Activated naive CD4-positive, alpha-beta T cell treated with anti-CD3 and anti-CD28 coated beads, Interleukin-2, amount 50 U/mL, for 24 hours (primary cell): ENCODE measurements around the gene RBM22.

ENCODE experiments used
- H3K27ac Mint-ChIP-seq: one replicate; pipeline ENCODE4 v1.8.0; 2021; ENCODE audit warnings: mild to moderate bottlenecking, mixed read lengths
- H3K27me3 Mint-ChIP-seq: one replicate; pipeline ENCODE4 v1.8.0; 2021; ENCODE audit warnings: mixed read lengths
- H3K36me3 Mint-ChIP-seq: one replicate; pipeline ENCODE4 v1.8.0; 2021; ENCODE audit warnings: mixed read lengths
- H3K4me1 Mint-ChIP-seq: one replicate; pipeline ENCODE4 v1.8.0; 2021; ENCODE audit warnings: mixed read lengths
- H3K4me3 Mint-ChIP-seq: one replicate; pipeline ENCODE4 v1.8.0; 2021; ENCODE audit warnings: mild to moderate bottlenecking, mixed read lengths
- H3K9me3 Mint-ChIP-seq: one replicate; pipeline ENCODE4 v1.8.0; 2021; ENCODE audit warnings: mixed read lengths

RBM22 gene

GRCh38 chr5:150649108-150650020 lies 51.5 kb downstream of the RBM22 start:
- no peaks in the 10 kb centered on the region for H3K9me3 Mint-ChIP-seq
- no peak overlapping the region for H3K27ac Mint-ChIP-seq
- H3K4me1 Mint-ChIP-seq: no peaks in the 10 kb centered on the region
- no peak overlapping the region for H3K4me3 Mint-ChIP-seq
- no peaks in the 10 kb centered on the region for H3K27me3 Mint-ChIP-seq
- H3K36me3 Mint-ChIP-seq: no peaks in the 10 kb centered on the region

GRCh38 chr5:150648294-150649107 lies 52.4 kb downstream of the RBM22 start:
- Mint-ChIP-seq H3K4me3 (no peak overlapping the region), H3K27ac (no peak overlapping the region)

GRCh38 chr5:150647275-150648251 lies 53.3 kb downstream of the RBM22 start:
- H3K27ac Mint-ChIP-seq: no peak overlapping the region
- no peaks in the 10 kb centered on the region for H3K27me3 Mint-ChIP-seq

More at GRCh38 chr5:150648294-150649107, 52.4 kb downstream of the RBM22 start:
- Mint-ChIP-seq H3K27me3 (no peaks in the 10 kb centered on the region), H3K4me1 (no peaks in the 10 kb centered on the region), H3K36me3 (no peaks in the 10 kb centered on the region), H3K9me3 (no peaks in the 10 kb centered on the region)

GRCh38 chr5:150645070-150645700 lies 55.7 kb downstream of the RBM22 start:
- H3K36me3 Mint-ChIP-seq: no peaks in the 10 kb centered on the region
- no peaks in the 10 kb centered on the region for H3K27me3 Mint-ChIP-seq
- no peaks in the 10 kb centered on the region for H3K4me1 Mint-ChIP-seq
- no peak overlapping the region for H3K27ac Mint-ChIP-seq
- H3K9me3 Mint-ChIP-seq: no peaks in the 10 kb centered on the region
- no peak overlapping the region for H3K4me3 Mint-ChIP-seq

More at GRCh38 chr5:150647275-150648251, 53.3 kb downstream of the RBM22 start:
- no peaks in the 10 kb centered on the region for H3K9me3 Mint-ChIP-seq
- H3K4me3 Mint-ChIP-seq: no peak overlapping the region
- H3K36me3 Mint-ChIP-seq: no peaks in the 10 kb centered on the region
- no peaks in the 10 kb centered on the region for H3K4me1 Mint-ChIP-seq

GRCh38 chr5:150644514-150644913 lies 56.3 kb downstream of the RBM22 start:
- H3K9me3 Mint-ChIP-seq: no peaks in the 10 kb centered on the region
- H3K27ac Mint-ChIP-seq: no peak overlapping the region
- no peak overlapping the region for H3K4me3 Mint-ChIP-seq
- H3K4me1 Mint-ChIP-seq: no peaks in the 10 kb centered on the region
- no peaks in the 10 kb centered on the region for H3K27me3 Mint-ChIP-seq
- no peaks in the 10 kb centered on the region for H3K36me3 Mint-ChIP-seq

- H3K27me3 Mint-ChIP-seq: no peaks in the 10 kb centered on the region
- no peak overlapping the region for H3K4me3 Mint-ChIP-seq
- no peaks in the 10 kb centered on the region for H3K36me3 Mint-ChIP-seq
- H3K4me1 Mint-ChIP-seq: no peaks in the 10 kb centered on the region
- H3K9me3 Mint-ChIP-seq: no peaks in the 10 kb centered on the region
- no peak overlapping the region for H3K27ac Mint-ChIP-seq
Measured at GRCh38 chr5:150644058-150644457, 56.8 kb downstream of the RBM22 start.

- Mint-ChIP-seq H3K9me3 (no peaks in the 10 kb centered on the region), H3K36me3 (no peaks in the 10 kb centered on the region), H3K4me3 (no peak overlapping the region), H3K27me3 (no peaks in the 10 kb centered on the region), H3K27ac (no peak overlapping the region), H3K4me1 (no peaks in the 10 kb centered on the region)
Measured at GRCh38 chr5:150642991-150643710, 57.7 kb downstream of the RBM22 start.

- H3K27ac Mint-ChIP-seq: no peak overlapping the region
- no peaks in the 10 kb centered on the region for H3K36me3 Mint-ChIP-seq
- H3K4me1 Mint-ChIP-seq: no peaks in the 10 kb centered on the region
- H3K9me3 Mint-ChIP-seq: no peaks in the 10 kb centered on the region
- H3K27me3 Mint-ChIP-seq: no peaks in the 10 kb centered on the region
- no peak overlapping the region for H3K4me3 Mint-ChIP-seq
Measured at GRCh38 chr5:150642567-150642927, 58.3 kb downstream of the RBM22 start.

GRCh38 chr5:150641824-150642566 lies 58.9 kb downstream of the RBM22 start:
- no peaks in the 10 kb centered on the region for H3K36me3 Mint-ChIP-seq
- no peaks in the 10 kb centered on the region for H3K4me1 Mint-ChIP-seq
- H3K4me3 Mint-ChIP-seq: no peak overlapping the region
- H3K9me3 Mint-ChIP-seq: no peaks in the 10 kb centered on the region
- no peak overlapping the region for H3K27ac Mint-ChIP-seq
- no peaks in the 10 kb centered on the region for H3K27me3 Mint-ChIP-seq

- Mint-ChIP-seq H3K9me3 (no peaks in the 10 kb centered on the region), H3K36me3 (no peaks in the 10 kb centered on the region), H3K4me1 (no peaks in the 10 kb centered on the region), H3K27me3 (no peaks in the 10 kb centered on the region), H3K4me3 (no peak overlapping the region), H3K27ac (no peak overlapping the region)
Measured at GRCh38 chr5:150641006-150641570, 59.8 kb downstream of the RBM22 start.
